HG02763 (cell line): ENCODE measurements around the gene VSTM1.

ENCODE experiments used
- ATAC-seq: cut with Tn5 transposase; IDR thresholded peaks from one replicate; pipeline ENCODE4 v1.9.1; 2021; ENCODE audit warnings: mild to moderate bottlenecking, moderate library complexity; ENCODE audit not compliant: unreplicated experiment

Gene VSTM1

DNA sequence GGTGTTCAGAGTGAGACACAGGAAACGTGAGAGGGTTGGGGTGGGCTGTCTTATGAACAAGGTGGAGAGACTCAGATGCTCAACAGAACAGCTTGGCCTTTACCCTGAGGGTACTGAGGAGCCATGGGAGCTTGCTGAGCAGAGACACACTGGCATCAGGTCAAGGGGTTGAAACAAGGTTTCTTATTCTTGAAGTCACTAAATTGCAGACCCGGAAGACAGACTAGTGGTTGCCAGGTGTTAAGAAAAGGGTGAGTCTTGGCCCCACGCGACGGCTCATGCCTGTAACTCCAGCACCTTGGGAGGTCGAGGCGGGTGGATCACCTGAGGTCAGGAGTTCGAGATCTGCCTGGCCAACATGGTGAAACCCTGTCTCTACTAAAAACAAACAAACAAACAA is 49.8 kb downstream of the VSTM1 start:
- no peak for ATAC-seq

- ATAC-seq: no peak
These were observed 52.0 kb downstream of the VSTM1 start for GRCh38 chr19:54011507-54012211.

DNA sequence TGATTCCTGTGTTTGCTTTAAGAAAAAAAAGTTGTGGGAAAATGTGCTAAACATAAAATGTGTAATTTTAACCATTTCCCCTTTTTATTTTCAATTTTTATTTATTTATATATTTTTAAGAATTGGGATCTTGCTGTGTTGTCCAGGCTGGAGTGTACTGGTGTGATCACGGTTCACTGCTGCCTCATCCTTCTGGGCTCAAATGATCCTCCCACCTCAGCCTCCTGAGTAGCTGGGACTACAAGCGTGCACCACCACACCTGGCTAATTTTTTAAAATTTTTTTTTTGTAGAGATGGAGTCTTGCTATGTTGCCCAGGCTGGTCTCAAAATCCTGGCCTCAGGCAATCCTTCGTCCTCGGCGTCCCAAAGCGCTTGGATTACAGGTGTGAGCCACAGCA is 53.2 kb downstream of the VSTM1 start:
- no peak for ATAC-seq

GRCh38 chr19:54009440-54009839 is 54.3 kb downstream of the VSTM1 start:
- no peak for ATAC-seq

GRCh38 chr19:54002495-54003315 is 61.0 kb downstream of the VSTM1 start:
- no peak for ATAC-seq

- ATAC-seq: no peak
These were observed 62.2 kb downstream of the VSTM1 start for GRCh38 chr19:54001496-54001895.

DNA sequence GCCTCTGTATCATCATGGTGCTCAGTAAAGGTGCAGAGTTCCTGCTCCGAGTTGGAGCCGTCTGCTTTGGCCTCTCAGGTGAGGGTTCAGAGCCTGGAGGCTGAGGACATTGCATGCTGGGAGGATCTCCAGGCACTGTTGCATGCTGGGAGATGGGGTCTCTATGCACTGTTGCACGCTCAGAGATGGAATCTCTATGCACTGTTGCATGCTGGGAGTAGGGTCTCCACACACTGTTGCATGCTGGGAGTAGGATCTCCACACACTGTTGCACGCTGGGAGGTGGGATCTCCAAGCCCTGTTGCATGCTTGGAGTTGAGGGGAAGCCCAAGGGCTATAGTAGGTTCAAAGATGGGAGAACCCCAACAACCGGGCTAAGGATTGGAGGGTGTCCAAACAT is 64.0 kb downstream of the VSTM1 start:
- ATAC-seq: no peak

DNA sequence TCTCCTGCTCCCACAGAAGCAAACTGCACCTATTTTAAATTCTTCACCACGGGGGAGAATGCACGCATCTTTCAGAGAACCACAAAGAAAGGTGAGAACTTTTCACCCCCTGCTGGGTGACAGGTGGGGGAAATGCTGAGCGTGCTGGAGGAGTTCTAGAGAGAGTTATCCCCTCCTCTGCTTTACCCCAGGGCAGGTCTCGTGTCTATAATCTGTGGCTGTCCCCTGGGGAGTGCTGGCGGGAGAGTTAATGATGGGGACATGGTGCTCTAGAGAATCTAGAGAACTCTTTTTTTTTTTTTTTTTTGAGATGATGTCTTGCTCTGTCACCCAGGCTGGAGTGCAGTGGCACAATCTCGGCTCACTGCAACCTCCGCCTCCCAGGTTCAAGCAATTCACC is 65.5 kb downstream of the VSTM1 start:
- ATAC-seq: no peak

DNA sequence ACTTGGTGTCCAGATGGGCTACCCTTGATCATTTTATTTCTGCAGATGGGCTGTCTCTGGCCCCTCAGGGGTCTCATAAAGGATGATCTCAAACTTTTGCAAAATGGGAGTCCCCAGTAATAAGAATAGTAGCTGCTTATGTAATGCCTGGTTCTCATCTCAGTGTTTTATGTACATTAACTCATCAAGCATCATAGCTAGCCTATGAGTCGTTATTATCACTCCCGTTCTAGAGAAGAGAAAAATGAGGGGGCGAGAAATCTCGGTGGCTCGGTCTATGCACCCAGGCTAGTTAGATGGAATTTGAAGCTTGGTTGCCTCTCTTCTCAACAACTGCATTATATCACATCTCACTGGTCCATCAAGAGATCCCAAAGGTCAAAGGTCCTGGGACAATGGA is 68.9 kb downstream of the VSTM1 start:
- ATAC-seq: no peak

GRCh38 chr19:53993448-53993847 is 70.2 kb downstream of the VSTM1 start:
- no peak for ATAC-seq

GRCh38 chr19:53992815-53993214 is 70.9 kb downstream of the VSTM1 start:
- no peak for ATAC-seq

- no peak for ATAC-seq
These were observed 71.5 kb downstream of the VSTM1 start for GRCh38 chr19:53992211-53992610.

- ATAC-seq: no peak
These were observed 72.2 kb downstream of the VSTM1 start, which contains the start of gene CACNG6 for GRCh38 chr19:53991224-53992113. TSS of gene CACNG6 (plus strand) at chr19:53991637. CDS start at chr19:53992878, 1,241 bp downstream.
